IMR-90 (cell line): ENCODE results near the gene ARHGEF9. TPM values are rescaled to one million over a fixed set of nuclear protein-coding genes. Genes with fewer than 3 reads are reported as not detected.

Experiments used
- ATAC-seq: fragments of 200-7000 bp; cut with Tn5 transposase; 2 replicates; pipeline ENCODE4 v1.9.1; 2020; ENCODE audit warnings: low read depth, mild to moderate bottlenecking, moderate library complexity
- BruUV-seq: library from RNA; stranded (reverse); fragments of 400-500 nt; replicated peaks from 2 replicates; lab custom pipeline; 2021; lab: Mats Ljungman, UMichigan
- CTCF ChIA-PET: fragments of 300-600 bp; formaldehyde crosslinking; extraction: SDS; loops from one replicate; lab custom pipeline; 2021; ENCODE audit warnings: antibody characterized with exemption; lab: Yijun Ruan, JAX
- POLR2A ChIA-PET: fragments of 300-600 bp; sonication (Branson Sonifier 250); formaldehyde crosslinking; loops from one replicate; lab custom pipeline; 2022; ENCODE audit warnings: antibody characterized with exemption; ENCODE audit not compliant: unreplicated experiment; lab: Charles Lee
- DNase-seq: peaks from one replicate; pipeline ENCODE4 v3.0.0; 2013
- H2AFZ ChIP-seq: replicated peaks from 2 replicates; pipeline ENCODE3; 2013; ENCODE audit warnings: low read length, mild to moderate bottlenecking; ENCODE audit not compliant: poor library complexity
- H2AK5ac ChIP-seq: 2 replicates; pipeline ENCODE4 v1.6.1; 2013; ENCODE audit warnings: low read depth, low read length, inconsistent platforms
- H2AK9ac ChIP-seq: replicated peaks from 2 replicates; pipeline ENCODE3; 2013; ENCODE audit warnings: mild to moderate bottlenecking, low read depth, low read length, moderate library complexity; ENCODE audit not compliant: poor library complexity
- H2BK120ac ChIP-seq: 2 replicates; pipeline ENCODE4 v1.6.1; 2013; ENCODE audit warnings: low read depth, low read length, inconsistent platforms
- H2BK15ac ChIP-seq: 3 replicates; pipeline ENCODE4 v1.6.1; 2013; ENCODE audit warnings: low read depth, low read length, inconsistent platforms
- H2BK20ac ChIP-seq: 2 replicates; pipeline ENCODE4 v1.6.1; 2013; ENCODE audit warnings: low read depth, mild to moderate bottlenecking, inconsistent platforms, low read length, moderate library complexity
- H2BK5ac ChIP-seq: 2 replicates; pipeline ENCODE4 v1.6.1; 2013; ENCODE audit warnings: mild to moderate bottlenecking, low read depth, low read length, inconsistent platforms; ENCODE audit not compliant: poor library complexity, severe bottlenecking
- H3K14ac ChIP-seq: replicated peaks from 2 replicates; pipeline ENCODE4 v1.6.1; 2013; ENCODE audit warnings: low read depth, low read length, inconsistent platforms
- H3K18ac ChIP-seq: 2 replicates; pipeline ENCODE4 v1.6.1; 2013; ENCODE audit warnings: low read depth, low read length, control low read depth
- H3K23ac ChIP-seq: 2 replicates; pipeline ENCODE4 v1.6.1; 2013; ENCODE audit warnings: low read depth, low read length, inconsistent platforms
- H3K27ac ChIP-seq: 2 replicates; pipeline ENCODE4 v1.5.1; 2013; ENCODE audit warnings: mild to moderate bottlenecking, control low read depth, low read length; ENCODE audit not compliant: insufficient read depth
- H3K27me3 ChIP-seq: 2 replicates; pipeline ENCODE4 v1.6.1; 2013; ENCODE audit warnings: low read length; ENCODE audit not compliant: control insufficient read depth, insufficient read depth
- H3K36me3 ChIP-seq: 2 replicates; pipeline ENCODE4 v1.6.1; 2013; ENCODE audit warnings: low read length, mixed read lengths; ENCODE audit not compliant: control insufficient read depth, insufficient read depth
- H3K4ac ChIP-seq: 2 replicates; pipeline ENCODE4 v1.6.1; 2013; ENCODE audit warnings: low read depth, low read length, inconsistent platforms
- H3K4me1 ChIP-seq: 2 replicates; pipeline ENCODE4 v1.6.1; 2013; ENCODE audit warnings: low read length, mixed read lengths; ENCODE audit not compliant: control insufficient read depth, insufficient read depth
- H3K4me2 ChIP-seq: 2 replicates; pipeline ENCODE4 v1.6.1; 2013; ENCODE audit warnings: low read depth, mild to moderate bottlenecking, control low read depth, low read length, moderate library complexity
- H3K4me3 ChIP-seq: 2 replicates; pipeline ENCODE4 v1.5.1; 2013; ENCODE audit warnings: low read depth, mild to moderate bottlenecking, control low read depth, low read length, moderate library complexity; ENCODE audit not compliant: insufficient read depth
- H3K56ac ChIP-seq: 2 replicates; pipeline ENCODE4 v1.6.1; 2013; ENCODE audit warnings: low read length, inconsistent platforms; ENCODE audit not compliant: insufficient read depth; ENCODE audit errors: extremely low read depth
- H3K79me1 ChIP-seq, 2 experiments: 2 replicates each; pipeline ENCODE4 v1.6.1; 2013; ENCODE audit warnings: low read length in 2 of 2, inconsistent platforms in 1 of 2, low read depth in 1 of 2
- H3K9ac ChIP-seq: 2 replicates; pipeline ENCODE4 v1.6.1; 2013; ENCODE audit warnings: low read depth, low read length, control low read depth
- H3K9me1 ChIP-seq: 2 replicates; pipeline ENCODE4 v1.6.1; 2013; ENCODE audit warnings: low read length, inconsistent platforms; ENCODE audit not compliant: insufficient read depth
- H3K9me3 ChIP-seq: 2 replicates; pipeline ENCODE4 v1.6.1; 2013; ENCODE audit warnings: low read length; ENCODE audit not compliant: control insufficient read depth, insufficient read depth
- H4K20me1 ChIP-seq: 2 replicates; pipeline ENCODE4 v1.6.1; 2013; ENCODE audit warnings: low read length, inconsistent platforms; ENCODE audit not compliant: insufficient read depth
- H4K5ac ChIP-seq: 2 replicates; pipeline ENCODE4 v1.6.1; 2013; ENCODE audit warnings: mild to moderate bottlenecking, low read depth, low read length, control low read depth
- H4K8ac ChIP-seq, 2 experiments: 2 replicates each; pipeline ENCODE4 v1.6.1; 2013; ENCODE audit warnings: low read depth in 2 of 2, low read length in 2 of 2, control low read depth in 1 of 2, inconsistent platforms in 1 of 2
- H4K91ac ChIP-seq: 2 replicates; pipeline ENCODE4 v1.6.1; 2013; ENCODE audit warnings: low read depth, low read length, inconsistent platforms; ENCODE audit not compliant: insufficient read depth
- BHLHE40 ChIP-seq: fragments of 150-350 bp; IDR thresholded peaks from 2 replicates; pipeline ENCODE4 v1.6.1; 2016; ENCODE audit warnings: mild to moderate bottlenecking, low read depth, low read length
- CEBPB ChIP-seq: IDR thresholded peaks from 2 replicates; pipeline ENCODE4 v1.6.1; 2012; ENCODE audit warnings: low read depth, low read length, improper control_type of control experiment
- CHD1 ChIP-seq: IDR thresholded peaks from 2 replicates; pipeline ENCODE4 v1.6.1; 2012; ENCODE audit warnings: low read depth, low read length, improper control_type of control experiment
- FOS ChIP-seq: fragments of 150-350 bp; IDR thresholded peaks from 2 replicates; pipeline ENCODE4 v1.6.1; 2016; ENCODE audit warnings: low read depth, low read length
- MAFK ChIP-seq: IDR thresholded peaks from 2 replicates; pipeline ENCODE4 v1.6.1; 2012; ENCODE audit warnings: low read depth, low read length, improper control_type of control experiment
- MAZ ChIP-seq: IDR thresholded peaks from 2 replicates; pipeline ENCODE4 v1.6.1; 2012; ENCODE audit warnings: low read depth, mild to moderate bottlenecking, low read length, improper control_type of control experiment, moderate library complexity, borderline replicate concordance
- MXI1 ChIP-seq: IDR thresholded peaks from 2 replicates; pipeline ENCODE4 v1.6.1; 2012; ENCODE audit warnings: low read depth, mild to moderate bottlenecking, low read length, moderate library complexity, borderline replicate concordance
- NFE2L2 ChIP-seq: fragments of 150-350 bp; IDR thresholded peaks from 2 replicates; pipeline ENCODE4 v1.6.1; 2016; ENCODE audit warnings: low read depth, mild to moderate bottlenecking, low read length
- POLR2A ChIP-seq: IDR thresholded peaks from 2 replicates; pipeline ENCODE4 v1.6.1; 2012; ENCODE audit warnings: mild to moderate bottlenecking, low read depth, low read length
- RAD21 ChIP-seq: IDR thresholded peaks from 2 replicates; pipeline ENCODE4 v1.6.1; 2012; ENCODE audit warnings: low read length, improper control_type of control experiment
- RCOR1 ChIP-seq: IDR thresholded peaks from 2 replicates; pipeline ENCODE4 v1.6.1; 2012; ENCODE audit warnings: mild to moderate bottlenecking, low read length, improper control_type of control experiment; ENCODE audit not compliant: insufficient replicate concordance
- RFX5 ChIP-seq: IDR thresholded peaks from 2 replicates; pipeline ENCODE4 v1.8.0; 2012; ENCODE audit warnings: low read depth, mild to moderate bottlenecking, low read length, moderate library complexity
- SMC3 ChIP-seq: fragments of 150-350 bp; IDR thresholded peaks from 2 replicates; pipeline ENCODE4 v1.6.1; 2016; ENCODE audit warnings: low read depth, mild to moderate bottlenecking, antibody characterized with exemption, low read length, moderate library complexity
- WGBS, 2 experiments: methylation state at CpG; one replicate each; pipeline versions ENCODE4 v1.1.5 to v1.1.7; 2013; ENCODE audit warnings: missing lambda C conversion rate in 2 of 2; ENCODE audit not compliant: insufficient read length in 1 of 2; ENCODE audit errors: extremely low coverage in 2 of 2; 5-methylcytosine and 5-hydroxymethylcytosine counted together
- dilution Hi-C: fragments of 300-500 bp; cut with HindIII; formaldehyde crosslinking; loops from one replicate; pipeline ENCODE4 v1.14.3; 2018; ENCODE audit warnings: low sequenced_read_pairs; ENCODE audit not compliant: unreplicated experiment
- in situ Hi-C: fragments of 300-500 bp; cut with MboI; formaldehyde crosslinking; loops from 3 replicates; pipeline ENCODE4 v1.14.3; 2019; ENCODE audit warnings: low sequenced_read_pairs, inconsistent platforms, mixed read lengths
- intact Hi-C: fragments of 100-400 bp; cut with micrococcal nuclease; formaldehyde crosslinking; loops from 2 replicates; pipeline ENCODE4 v1.10.0; 2022
- polyA plus RNA-seq, 3 experiments: library from polyadenylated mRNA; depleted of rRNA; stranded (reverse); fragments of >200 nt; gene quantifications; 2 replicates each; pipeline ENCODE4 v1.2.3, GENCODE V29; 2012; ENCODE audit warnings: low replicate concordance in 1 of 3
- total RNA-seq: library from RNA; depleted of rRNA; stranded (reverse); fragments of >200 nt; gene quantifications from 2 replicates; pipeline ENCODE4 v1.2.3, GENCODE V29; 2012
- TF ChIP-seq, protein P1 (sequence below): fragments of 150-350 bp; IDR thresholded peaks from 2 replicates; pipeline ENCODE4 v1.6.1; 2017; ENCODE audit warnings: mild to moderate bottlenecking, antibody characterized with exemption, low read length, low read depth
- TF ChIP-seq, protein P2 (sequence below): fragments of 150-350 bp; IDR thresholded peaks from 2 replicates; pipeline ENCODE4 v1.6.1; 2016; ENCODE audit warnings: low read depth, mild to moderate bottlenecking, low read length, moderate library complexity, borderline replicate concordance
- TF ChIP-seq, protein P3 (sequence below): conservative IDR thresholded peaks from 2 replicates; pipeline ENCODE4 v1.5.1; 2012; ENCODE audit warnings: mild to moderate bottlenecking, low read depth, low read length, improper control_type of control experiment

Gene ARHGEF9
- total and polyA plus RNA-seq, 2 of the 4 experiments (the other 2 are of a cell fraction): 7.1 to 11.8 TPM

DNA sequence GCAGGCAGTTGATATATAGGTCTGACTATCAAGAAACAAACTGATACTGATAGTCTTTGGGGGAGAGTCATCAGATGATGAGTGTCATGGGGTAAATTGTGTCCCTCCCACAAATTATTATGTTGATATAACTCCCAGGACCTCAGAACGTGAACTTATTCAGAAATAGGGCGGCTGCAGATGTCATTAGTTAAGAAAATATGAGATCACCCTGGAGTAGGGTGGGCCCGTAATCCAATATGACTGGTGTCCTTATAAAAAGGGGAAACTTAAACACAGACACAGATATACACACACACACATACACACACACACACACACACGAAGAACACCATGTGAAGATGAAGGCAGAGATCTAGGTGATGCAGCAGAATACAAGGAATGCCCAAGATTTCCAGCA, 32.7 kb upstream of the ARHGEF9 start:
- in situ Hi-C loops: no loop called here

More for the DNA sequence above, 32.7 kb upstream of the ARHGEF9 start:
- no peak overlapping the region for H4K5ac ChIP-seq
- H3K4me1 ChIP-seq: no peaks in the 10 kb centered on the region
- H2BK15ac ChIP-seq: no peak overlapping the region
- WGBS, 2 experiments: no CpG with 5 or more reads among the region's 4 CpGs
- no peaks in the 10 kb centered on the region for H3K27me3 ChIP-seq
- H2AFZ ChIP-seq: no peak overlapping the region
- H3K14ac ChIP-seq: no peak overlapping the region
- no peak overlapping the region for H3K9ac ChIP-seq
- CTCF ChIA-PET: no interaction called here
- no peak overlapping the region for H3K56ac ChIP-seq
- H2BK5ac ChIP-seq: no peak overlapping the region
- H3K4me3 ChIP-seq: no peak overlapping the region
- no peaks in the 10 kb centered on the region for H3K36me3 ChIP-seq
- H3K79me1 ChIP-seq: no peaks in the 10 kb centered on the region
- no peak overlapping the region for H2AK9ac ChIP-seq
- no peak overlapping the region for H2AK5ac ChIP-seq
- intact Hi-C loops: no loop called here
- ATAC-seq (no peak), DNase-seq (no peak)
- no peak overlapping the region for H4K8ac ChIP-seq
- no peak overlapping the region for H4K91ac ChIP-seq
- H3K9me3 ChIP-seq: no peaks in the 10 kb centered on the region
- H3K18ac ChIP-seq: no peak overlapping the region
- H3K9me1 ChIP-seq: no peaks in the 10 kb centered on the region
- no peak overlapping the region for H3K4me2 ChIP-seq
- dilution Hi-C loops: no loop called here
- H3K27ac ChIP-seq: no peak overlapping the region
- POLR2A ChIA-PET: no interaction called here
- no peak overlapping the region for H2BK20ac ChIP-seq
- no TSS peak for BruUV-seq
- H2BK120ac ChIP-seq: no peak overlapping the region
- H3K4ac ChIP-seq: no peak overlapping the region
- TF ChIP-seq CEBPB: no peak
- TF ChIP-seq, protein P1, sequence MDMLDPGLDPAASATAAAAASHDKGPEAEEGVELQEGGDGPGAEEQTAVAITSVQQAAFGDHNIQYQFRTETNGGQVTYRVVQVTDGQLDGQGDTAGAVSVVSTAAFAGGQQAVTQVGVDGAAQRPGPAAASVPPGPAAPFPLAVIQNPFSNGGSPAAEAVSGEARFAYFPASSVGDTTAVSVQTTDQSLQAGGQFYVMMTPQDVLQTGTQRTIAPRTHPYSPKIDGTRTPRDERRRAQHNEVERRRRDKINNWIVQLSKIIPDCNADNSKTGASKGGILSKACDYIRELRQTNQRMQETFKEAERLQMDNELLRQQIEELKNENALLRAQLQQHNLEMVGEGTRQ: no peak
- TF ChIP-seq NFE2L2: no peak
- no peak for TF ChIP-seq FOS
- TF ChIP-seq MAFK: no peak
- TF ChIP-seq RAD21: no peak
- no peak for TF ChIP-seq CHD1
- no peak for TF ChIP-seq RCOR1
- no peak for TF ChIP-seq BHLHE40
- no peak for TF ChIP-seq MAZ
- TF ChIP-seq SMC3: no peak
- TF ChIP-seq, protein P2, sequence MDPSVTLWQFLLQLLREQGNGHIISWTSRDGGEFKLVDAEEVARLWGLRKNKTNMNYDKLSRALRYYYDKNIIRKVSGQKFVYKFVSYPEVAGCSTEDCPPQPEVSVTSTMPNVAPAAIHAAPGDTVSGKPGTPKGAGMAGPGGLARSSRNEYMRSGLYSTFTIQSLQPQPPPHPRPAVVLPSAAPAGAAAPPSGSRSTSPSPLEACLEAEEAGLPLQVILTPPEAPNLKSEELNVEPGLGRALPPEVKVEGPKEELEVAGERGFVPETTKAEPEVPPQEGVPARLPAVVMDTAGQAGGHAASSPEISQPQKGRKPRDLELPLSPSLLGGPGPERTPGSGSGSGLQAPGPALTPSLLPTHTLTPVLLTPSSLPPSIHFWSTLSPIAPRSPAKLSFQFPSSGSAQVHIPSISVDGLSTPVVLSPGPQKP: no peak
- TF ChIP-seq, protein P3, sequence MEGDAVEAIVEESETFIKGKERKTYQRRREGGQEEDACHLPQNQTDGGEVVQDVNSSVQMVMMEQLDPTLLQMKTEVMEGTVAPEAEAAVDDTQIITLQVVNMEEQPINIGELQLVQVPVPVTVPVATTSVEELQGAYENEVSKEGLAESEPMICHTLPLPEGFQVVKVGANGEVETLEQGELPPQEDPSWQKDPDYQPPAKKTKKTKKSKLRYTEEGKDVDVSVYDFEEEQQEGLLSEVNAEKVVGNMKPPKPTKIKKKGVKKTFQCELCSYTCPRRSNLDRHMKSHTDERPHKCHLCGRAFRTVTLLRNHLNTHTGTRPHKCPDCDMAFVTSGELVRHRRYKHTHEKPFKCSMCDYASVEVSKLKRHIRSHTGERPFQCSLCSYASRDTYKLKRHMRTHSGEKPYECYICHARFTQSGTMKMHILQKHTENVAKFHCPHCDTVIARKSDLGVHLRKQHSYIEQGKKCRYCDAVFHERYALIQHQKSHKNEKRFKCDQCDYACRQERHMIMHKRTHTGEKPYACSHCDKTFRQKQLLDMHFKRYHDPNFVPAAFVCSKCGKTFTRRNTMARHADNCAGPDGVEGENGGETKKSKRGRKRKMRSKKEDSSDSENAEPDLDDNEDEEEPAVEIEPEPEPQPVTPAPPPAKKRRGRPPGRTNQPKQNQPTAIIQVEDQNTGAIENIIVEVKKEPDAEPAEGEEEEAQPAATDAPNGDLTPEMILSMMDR: no peak
- TF ChIP-seq RFX5: no peak
- no peak for TF ChIP-seq POLR2A
- no peak for TF ChIP-seq MXI1
- H4K20me1 ChIP-seq: no peaks in the 10 kb centered on the region
- no peak overlapping the region for H3K23ac ChIP-seq
